Ovary (tissue), 3 donors: ENCODE results near the gene UBR3.

Experiments
- CTCF ChIP-seq, 3 donors: fragments of 450-650 bp in 2 of 3; fragments of 200-600 bp in 1 of 3; IDR thresholded peaks; one replicate each; pipeline versions ENCODE4 v1.5.1 to v1.8.0; 2016 to 2022; ENCODE audit warnings: antibody characterized with exemption in 3 of 3, mild to moderate bottlenecking in 1 of 3
- EP300 ChIP-seq: sonication (generic); formaldehyde crosslinking; IDR thresholded peaks from one replicate; pipeline ENCODE4 v1.6.1; 2017; ENCODE audit warnings: antibody characterized with exemption
- POLR2A ChIP-seq: fragments of 450-650 bp; IDR thresholded peaks from one replicate; pipeline ENCODE4 v1.6.1; 2017; ENCODE audit warnings: antibody characterized with exemption, mild to moderate bottlenecking, moderate library complexity
- donor health status: DM: no; HTN: no; CAD: no.

GRCh38 chr2:169925968-169926367, 98.7 kb downstream of the UBR3 start:
- TF ChIP-seq CTCF (IDR thresholded peaks at IDR 0.05), result no peak
- no peak for TF ChIP-seq POLR2A
- no peak for TF ChIP-seq EP300
